Measurements from ENCODE around the gene CD9.

The CD9 gene

DNA sequence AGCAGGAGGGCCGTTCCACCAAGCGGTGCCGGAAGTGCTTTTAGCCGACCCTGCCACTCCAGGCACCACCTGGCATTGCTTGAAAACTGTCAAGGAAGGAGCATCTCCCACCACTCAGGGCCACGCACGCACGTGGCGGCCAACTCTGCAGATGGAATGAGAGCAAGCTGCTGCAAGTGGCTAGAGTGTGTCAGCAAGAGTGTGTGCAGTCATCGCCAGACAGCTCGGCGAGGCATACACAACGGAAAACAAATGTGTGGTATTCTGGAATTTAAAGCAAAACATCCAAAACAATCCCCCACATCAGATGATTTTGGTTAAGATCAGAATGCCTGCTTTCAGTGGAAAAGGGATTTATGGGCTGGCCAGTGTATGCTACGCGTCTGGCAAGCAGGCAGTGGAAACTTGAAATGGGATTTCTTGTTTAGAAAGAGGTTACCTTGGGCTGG lies 11.2 kb downstream of the CD9 start:
- TF ChIP-seq CTCF (IDR thresholded peaks at IDR 0.05; ENCODE audit: insufficient read depth, low read depth, low read length, missing control alignments), result no peak
- H3K4me3 ChIP-seq (ENCODE audit: low read depth, low read length), result no peak overlapping the region
- no peak for DNase-seq (ENCODE audit: low read depth)

- no peak overlapping the region for H3K4me3 ChIP-seq (ENCODE audit: low read depth, low read length)
- no peak for TF ChIP-seq CTCF (IDR thresholded peaks at IDR 0.05; ENCODE audit: insufficient read depth, low read depth, low read length, missing control alignments)
- DNase-seq (ENCODE audit: low read depth), result no peak
Observed at GRCh38 chr12:6212086-6212485, 11.9 kb downstream of the CD9 start.

- TF ChIP-seq CTCF (IDR thresholded peaks at IDR 0.05; ENCODE audit: insufficient read depth, low read depth, low read length, missing control alignments), result no peak
- no peak overlapping the region for H3K4me3 ChIP-seq (ENCODE audit: low read depth, low read length)
- DNase-seq (ENCODE audit: low read depth), result no peak
Observed at GRCh38 chr12:6213969-6214368, 13.8 kb downstream of the CD9 start.

DNA sequence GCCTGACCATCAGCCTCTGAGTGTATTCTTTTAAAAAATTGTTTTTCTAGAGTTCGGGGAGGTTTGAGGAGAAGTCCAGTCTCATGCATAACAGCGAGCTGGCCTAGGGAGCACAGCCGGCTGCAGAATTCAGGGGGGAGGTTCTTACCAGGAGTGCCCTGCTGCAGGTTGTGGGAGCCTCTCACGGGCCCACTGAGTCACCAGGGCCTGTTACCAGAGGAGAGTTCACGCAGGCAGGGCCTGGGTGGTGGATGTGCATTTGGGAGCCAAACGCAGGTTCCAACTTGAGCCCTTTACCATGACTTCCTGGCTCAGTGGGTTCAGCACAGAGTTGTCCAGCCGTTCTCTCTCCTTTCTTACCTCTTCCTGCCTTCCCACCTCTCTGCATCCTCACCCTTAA lies 14.4 kb downstream of the CD9 start:
- H3K4me3 ChIP-seq (ENCODE audit: low read depth, low read length), result no peak overlapping the region
- no peak for DNase-seq (ENCODE audit: low read depth)
- no peak for TF ChIP-seq CTCF (IDR thresholded peaks at IDR 0.05; ENCODE audit: insufficient read depth, low read depth, low read length, missing control alignments)

GRCh38 chr12:6215120-6215807 lies 15.1 kb downstream of the CD9 start:
- no peak for DNase-seq (ENCODE audit: low read depth)
- H3K4me3 ChIP-seq (ENCODE audit: low read depth, low read length), result no peak overlapping the region
- no peak for TF ChIP-seq CTCF (IDR thresholded peaks at IDR 0.05; ENCODE audit: insufficient read depth, low read depth, low read length, missing control alignments)

GRCh38 chr12:6215932-6216494 lies 15.8 kb downstream of the CD9 start:
- TF ChIP-seq CTCF (IDR thresholded peaks at IDR 0.05; ENCODE audit: insufficient read depth, low read depth, low read length, missing control alignments), result no peak
- H3K4me3 ChIP-seq (ENCODE audit: low read depth, low read length), result no peak overlapping the region
- DNase-seq (ENCODE audit: low read depth), result no peak

GRCh38 chr12:6216581-6216980 lies 16.4 kb downstream of the CD9 start:
- no peak overlapping the region for H3K4me3 ChIP-seq (ENCODE audit: low read depth, low read length)
- no peak for TF ChIP-seq CTCF (IDR thresholded peaks at IDR 0.05; ENCODE audit: insufficient read depth, low read depth, low read length, missing control alignments)
- DNase-seq (ENCODE audit: low read depth), result no peak

Data from GM12865 (cell line).